Ovary (tissue), 3 donors: ENCODE data around the gene FAP.

Experiments
- EP300 ChIP-seq: sonication (generic); formaldehyde crosslinking; IDR thresholded peaks from one replicate; pipeline ENCODE4 v1.6.1; 2017; ENCODE audit warnings: antibody characterized with exemption
- TF ChIP-seq, protein P1 (sequence below), 3 donors: fragments of 450-650 bp in 2 of 3; fragments of 200-600 bp in 1 of 3; IDR thresholded peaks; one replicate each; pipeline versions ENCODE4 v1.5.1 to v1.8.0; 2016 to 2022; ENCODE audit warnings: antibody characterized with exemption in 3 of 3, mild to moderate bottlenecking in 1 of 3
- donor health status: DM: no; HTN: no; CAD: no.

DNA sequence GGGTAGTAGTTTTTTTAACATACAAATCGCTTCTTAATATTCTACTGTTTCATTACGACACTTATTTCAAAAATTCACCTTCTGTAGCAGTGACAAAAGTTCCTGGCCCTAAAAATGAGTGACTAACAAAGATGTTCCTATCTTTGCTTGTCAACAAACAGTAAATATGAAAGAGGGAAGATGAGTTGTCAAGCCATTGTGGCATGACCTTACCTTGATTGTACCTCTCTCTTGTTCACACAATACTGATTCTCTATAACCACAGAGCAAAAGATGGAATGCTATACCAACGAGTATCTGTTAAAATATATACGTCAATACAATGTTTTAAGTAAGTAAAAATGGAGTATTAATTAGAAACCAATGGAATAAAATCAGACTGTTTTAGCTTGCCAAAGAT lies 76.5 kb downstream of the FAP start:
- TF ChIP-seq, protein P1, sequence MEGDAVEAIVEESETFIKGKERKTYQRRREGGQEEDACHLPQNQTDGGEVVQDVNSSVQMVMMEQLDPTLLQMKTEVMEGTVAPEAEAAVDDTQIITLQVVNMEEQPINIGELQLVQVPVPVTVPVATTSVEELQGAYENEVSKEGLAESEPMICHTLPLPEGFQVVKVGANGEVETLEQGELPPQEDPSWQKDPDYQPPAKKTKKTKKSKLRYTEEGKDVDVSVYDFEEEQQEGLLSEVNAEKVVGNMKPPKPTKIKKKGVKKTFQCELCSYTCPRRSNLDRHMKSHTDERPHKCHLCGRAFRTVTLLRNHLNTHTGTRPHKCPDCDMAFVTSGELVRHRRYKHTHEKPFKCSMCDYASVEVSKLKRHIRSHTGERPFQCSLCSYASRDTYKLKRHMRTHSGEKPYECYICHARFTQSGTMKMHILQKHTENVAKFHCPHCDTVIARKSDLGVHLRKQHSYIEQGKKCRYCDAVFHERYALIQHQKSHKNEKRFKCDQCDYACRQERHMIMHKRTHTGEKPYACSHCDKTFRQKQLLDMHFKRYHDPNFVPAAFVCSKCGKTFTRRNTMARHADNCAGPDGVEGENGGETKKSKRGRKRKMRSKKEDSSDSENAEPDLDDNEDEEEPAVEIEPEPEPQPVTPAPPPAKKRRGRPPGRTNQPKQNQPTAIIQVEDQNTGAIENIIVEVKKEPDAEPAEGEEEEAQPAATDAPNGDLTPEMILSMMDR (IDR thresholded peaks at IDR 0.05), result no peak
- TF ChIP-seq EP300, result no peak
